GM19455 (cell line): ENCODE measurements around the gene LHFPL5.

Experiments used
- ATAC-seq: cut with Tn5 transposase; IDR thresholded peaks from one replicate; pipeline ENCODE4 v1.9.1; 2021; ENCODE audit not compliant: unreplicated experiment

The LHFPL5 gene

DNA sequence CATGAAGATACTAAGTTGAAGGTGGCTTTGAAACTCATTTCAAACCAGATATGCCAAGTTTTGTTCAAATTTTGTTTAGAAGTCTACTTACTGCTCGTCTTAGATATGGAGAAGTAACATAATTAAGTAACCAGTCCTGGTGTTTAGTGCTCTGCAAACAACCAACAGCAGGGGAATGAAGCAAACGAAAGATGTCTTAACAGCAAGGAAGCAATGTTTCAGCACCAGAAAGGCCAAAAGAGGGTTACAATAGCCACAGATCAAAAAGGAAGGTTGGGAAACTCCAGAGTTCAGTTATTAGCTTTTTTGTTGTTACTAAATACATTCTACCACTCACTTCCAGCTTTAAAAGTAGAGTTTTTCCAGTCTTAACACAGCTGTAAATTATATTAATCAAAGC is 45.1 kb downstream of the LHFPL5 start:
- no peak for ATAC-seq

DNA sequence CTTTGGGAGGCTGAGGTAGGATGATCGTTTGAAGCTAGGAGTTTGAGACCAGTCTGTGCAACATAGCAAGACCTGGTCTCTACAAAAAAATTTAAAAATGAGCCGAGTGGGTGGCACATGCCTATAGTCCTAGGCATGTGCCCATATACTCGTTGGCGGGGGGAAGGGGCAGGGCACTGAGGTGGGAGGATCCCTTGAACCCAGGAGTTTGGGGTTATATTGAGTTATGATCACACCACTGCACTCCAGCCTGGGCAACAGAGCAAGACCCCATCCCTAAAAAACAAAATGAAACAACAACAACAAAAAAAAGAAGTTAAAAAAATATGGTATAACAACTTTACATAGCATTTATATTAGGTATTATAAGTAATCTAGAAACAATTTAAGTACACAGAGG is 47.8 kb downstream of the LHFPL5 start:
- no peak for ATAC-seq

DNA sequence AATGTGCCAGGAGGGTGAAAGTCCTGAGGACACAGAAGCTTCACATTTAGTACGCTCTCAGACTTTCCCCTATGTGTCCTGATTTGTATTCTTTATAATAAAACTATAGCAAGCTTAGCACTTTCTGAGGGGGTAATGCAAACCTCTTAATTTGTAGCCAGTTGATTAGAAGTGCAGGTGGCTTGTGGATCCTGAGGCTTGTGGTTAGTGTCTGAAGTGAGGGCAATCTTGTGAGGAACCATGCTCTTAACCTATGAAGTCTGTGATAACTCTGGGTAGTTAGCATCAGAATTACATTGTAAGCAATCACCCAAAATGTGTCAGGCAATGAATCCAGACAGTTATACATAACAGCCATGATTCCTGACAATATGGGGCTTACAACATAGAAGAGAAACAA is 51.1 kb downstream of the LHFPL5 start:
- no peak for ATAC-seq

DNA sequence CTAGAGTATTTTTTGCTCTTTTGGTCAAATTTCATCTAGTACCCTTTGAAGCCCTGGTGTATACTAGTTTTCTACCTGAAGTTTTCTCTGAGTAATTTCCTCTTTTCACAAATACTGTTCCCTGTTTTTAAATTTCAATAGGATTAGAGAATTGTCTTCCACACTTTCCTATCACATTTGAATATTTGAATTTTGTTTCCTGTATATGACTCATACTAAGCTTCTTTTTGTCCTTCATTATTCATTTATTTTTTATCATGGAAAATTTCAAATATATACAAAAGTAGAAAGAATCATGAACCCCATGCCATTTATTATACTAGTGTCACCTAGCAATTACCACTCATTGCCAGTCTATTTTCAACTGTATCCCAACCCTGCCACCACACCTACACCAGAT is 52.7 kb downstream of the LHFPL5 start:
- no peak for ATAC-seq

DNA sequence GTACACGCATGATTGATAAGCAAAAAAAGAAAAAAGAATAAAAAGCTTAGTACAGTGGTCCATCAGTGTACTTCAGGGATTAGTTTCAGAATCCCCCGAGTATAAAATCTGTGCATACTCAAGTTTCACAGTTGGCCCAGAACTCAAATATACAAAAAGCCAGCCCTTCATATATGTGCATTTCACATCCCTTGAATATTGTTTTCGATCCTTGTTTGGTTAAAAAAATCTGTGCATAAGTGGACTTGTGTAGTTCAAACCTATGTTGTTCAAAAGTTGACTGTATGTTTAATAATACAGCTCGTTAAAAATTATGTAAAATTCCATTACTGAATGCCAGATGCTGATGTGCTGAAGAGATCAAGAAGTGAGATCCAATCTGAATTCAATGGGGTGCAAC is 54.2 kb downstream of the LHFPL5 start:
- no peak for ATAC-seq
